Activated naive CD4-positive, alpha-beta T cell treated with anti-CD3 and anti-CD28 coated beads, Interleukin-2, amount 50 U/mL, for 24 hours (primary cell): Measurements from ENCODE around the gene TRMT10B.
"Not testable (repeated sequence)": the region's sequence is repeated elsewhere in the genome, so short reads cannot be mapped to it uniquely, and the experiment has no call there.

Experiments
- H3K27ac Mint-ChIP-seq: one replicate; pipeline ENCODE4 v1.8.0; 2021; ENCODE audit warnings: mild to moderate bottlenecking, mixed read lengths
- H3K27me3 Mint-ChIP-seq: one replicate; pipeline ENCODE4 v1.8.0; 2021; ENCODE audit warnings: mixed read lengths
- H3K36me3 Mint-ChIP-seq: one replicate; pipeline ENCODE4 v1.8.0; 2021; ENCODE audit warnings: mixed read lengths
- H3K4me1 Mint-ChIP-seq: one replicate; pipeline ENCODE4 v1.8.0; 2021; ENCODE audit warnings: mixed read lengths
- H3K4me3 Mint-ChIP-seq: one replicate; pipeline ENCODE4 v1.8.0; 2021; ENCODE audit warnings: mild to moderate bottlenecking, mixed read lengths
- H3K9me3 Mint-ChIP-seq: one replicate; pipeline ENCODE4 v1.8.0; 2021; ENCODE audit warnings: mixed read lengths

Gene TRMT10B

GRCh38 chr9:37809676-37810075 is 56.1 kb downstream of the TRMT10B start:
- peaks cover 48% of the 10 kb centered on the region for H3K4me1 Mint-ChIP-seq

GRCh38 chr9:37811906-37812476 is 58.4 kb downstream of the TRMT10B start:
- Mint-ChIP-seq H3K9me3 (no peaks in the 10 kb centered on the region), H3K36me3 (peaks cover 5% of the 10 kb centered on the region), H3K27me3 (no peaks in the 10 kb centered on the region), H3K27ac (no peak overlapping the region), H3K4me1 (peaks cover 34% of the 10 kb centered on the region), H3K4me3 (no peak overlapping the region)

More at GRCh38 chr9:37809676-37810075, 56.1 kb downstream of the TRMT10B start:
- H3K27ac Mint-ChIP-seq, H3K4me3 Mint-ChIP-seq, H3K27me3 Mint-ChIP-seq, H3K36me3 Mint-ChIP-seq, H3K9me3 Mint-ChIP-seq: not testable (repeated sequence)

- Mint-ChIP-seq H3K4me1 (peaks cover 34% of the 10 kb centered on the region), H3K27me3 (no peaks in the 10 kb centered on the region), H3K36me3 (peaks cover 5% of the 10 kb centered on the region), H3K9me3 (no peaks in the 10 kb centered on the region), H3K4me3 (no peak overlapping the region), H3K27ac (no peak overlapping the region)
These were observed 59.3 kb downstream of the TRMT10B start for GRCh38 chr9:37812773-37813379.

- Mint-ChIP-seq H3K4me1 (peaks cover 4% of the 10 kb centered on the region), H3K27ac (no peak overlapping the region), H3K9me3 (no peaks in the 10 kb centered on the region), H3K27me3 (no peaks in the 10 kb centered on the region), H3K4me3 (no peak overlapping the region), H3K36me3 (peaks cover 23% of the 10 kb centered on the region)
These were observed 65.2 kb downstream of the TRMT10B start for GRCh38 chr9:37818849-37819248.

- Mint-ChIP-seq H3K9me3 (no peaks in the 10 kb centered on the region), H3K36me3 (peaks cover 28% of the 10 kb centered on the region), H3K27me3 (no peaks in the 10 kb centered on the region), H3K4me1 (peaks cover 2% of the 10 kb centered on the region), H3K27ac (no peak overlapping the region), H3K4me3 (no peak overlapping the region)
These were observed 66.5 kb downstream of the TRMT10B start for GRCh38 chr9:37820142-37820541.

GRCh38 chr9:37825174-37825573 is 71.6 kb downstream of the TRMT10B start:
- H3K4me1 Mint-ChIP-seq, H3K4me3 Mint-ChIP-seq, H3K9me3 Mint-ChIP-seq, H3K27ac Mint-ChIP-seq, H3K27me3 Mint-ChIP-seq: not testable (repeated sequence)
- H3K36me3 Mint-ChIP-seq: peaks cover 36% of the 10 kb centered on the region

- H3K9me3 Mint-ChIP-seq: no peaks in the 10 kb centered on the region
- no peak overlapping the region for H3K4me3 Mint-ChIP-seq
- no peak overlapping the region for H3K27ac Mint-ChIP-seq
- no peaks in the 10 kb centered on the region for H3K27me3 Mint-ChIP-seq
- H3K4me1 Mint-ChIP-seq: peaks cover 3% of the 10 kb centered on the region
- H3K36me3 Mint-ChIP-seq: peaks cover 23% of the 10 kb centered on the region
These were observed 74.0 kb downstream of the TRMT10B start for GRCh38 chr9:37827483-37828165.
